Astrocyte (in vitro differentiated cells and primary cell): Measurements from ENCODE around the gene PTCD3.

ENCODE experiments used
- EZH2 ChIP-seq: IDR thresholded peaks from 2 replicates; pipeline ENCODE4 v1.6.1; 2012; ENCODE audit warnings: mild to moderate bottlenecking, low read length, inconsistent platforms; ENCODE audit not compliant: insufficient read depth
- TF ChIP-seq, protein P1 (sequence below): IDR thresholded peaks from 2 replicates; pipeline ENCODE4 v1.5.1; 2011; ENCODE audit warnings: low read depth, mild to moderate bottlenecking, inconsistent platforms, low read length, moderate library complexity; ENCODE audit not compliant: insufficient read depth

DNA sequence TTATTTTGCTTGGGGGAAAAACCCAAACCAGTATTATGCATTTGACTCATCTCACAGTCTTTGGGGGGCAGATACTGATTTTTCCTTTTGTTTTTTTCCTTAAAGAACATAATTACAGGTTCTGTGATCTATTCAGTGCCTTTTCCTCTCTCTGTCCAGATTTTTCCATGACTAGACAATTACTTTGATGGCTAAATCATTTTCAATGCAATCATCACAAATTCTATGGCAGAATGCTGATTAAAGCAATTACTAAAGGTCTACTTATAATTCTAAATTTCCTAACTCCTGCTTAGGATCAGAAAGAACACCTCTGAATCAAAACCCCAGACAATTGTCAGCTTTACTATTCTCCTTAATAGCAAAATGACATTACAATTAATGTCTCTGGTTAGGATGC is 39.1 kb upstream of the PTCD3 start:
- TF ChIP-seq, protein P1, sequence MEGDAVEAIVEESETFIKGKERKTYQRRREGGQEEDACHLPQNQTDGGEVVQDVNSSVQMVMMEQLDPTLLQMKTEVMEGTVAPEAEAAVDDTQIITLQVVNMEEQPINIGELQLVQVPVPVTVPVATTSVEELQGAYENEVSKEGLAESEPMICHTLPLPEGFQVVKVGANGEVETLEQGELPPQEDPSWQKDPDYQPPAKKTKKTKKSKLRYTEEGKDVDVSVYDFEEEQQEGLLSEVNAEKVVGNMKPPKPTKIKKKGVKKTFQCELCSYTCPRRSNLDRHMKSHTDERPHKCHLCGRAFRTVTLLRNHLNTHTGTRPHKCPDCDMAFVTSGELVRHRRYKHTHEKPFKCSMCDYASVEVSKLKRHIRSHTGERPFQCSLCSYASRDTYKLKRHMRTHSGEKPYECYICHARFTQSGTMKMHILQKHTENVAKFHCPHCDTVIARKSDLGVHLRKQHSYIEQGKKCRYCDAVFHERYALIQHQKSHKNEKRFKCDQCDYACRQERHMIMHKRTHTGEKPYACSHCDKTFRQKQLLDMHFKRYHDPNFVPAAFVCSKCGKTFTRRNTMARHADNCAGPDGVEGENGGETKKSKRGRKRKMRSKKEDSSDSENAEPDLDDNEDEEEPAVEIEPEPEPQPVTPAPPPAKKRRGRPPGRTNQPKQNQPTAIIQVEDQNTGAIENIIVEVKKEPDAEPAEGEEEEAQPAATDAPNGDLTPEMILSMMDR, result no peak
- TF ChIP-seq EZH2, result no peak
